A673 (cell line): Measurements from ENCODE around the gene COLEC12.

Experiments
- EZH2 ChIP-seq: fragments of 200-600 bp; sonication (generic); IDR thresholded peaks from 2 replicates; pipeline ENCODE4 v1.6.1; 2017; ENCODE audit warnings: borderline replicate concordance, low read depth, mild to moderate bottlenecking, mixed read lengths, antibody characterized with exemption, low read length; ENCODE audit not compliant: poor library complexity, severe bottlenecking
- TF ChIP-seq, protein P1 (sequence below): fragments of 300-800, 200-600 bp; sonication (generic); conservative IDR thresholded peaks from 2 replicates; pipeline ENCODE4 v1.5.1; 2017; ENCODE audit warnings: low read depth, mild to moderate bottlenecking, antibody characterized with exemption, low read length, moderate library complexity, mixed read lengths

DNA sequence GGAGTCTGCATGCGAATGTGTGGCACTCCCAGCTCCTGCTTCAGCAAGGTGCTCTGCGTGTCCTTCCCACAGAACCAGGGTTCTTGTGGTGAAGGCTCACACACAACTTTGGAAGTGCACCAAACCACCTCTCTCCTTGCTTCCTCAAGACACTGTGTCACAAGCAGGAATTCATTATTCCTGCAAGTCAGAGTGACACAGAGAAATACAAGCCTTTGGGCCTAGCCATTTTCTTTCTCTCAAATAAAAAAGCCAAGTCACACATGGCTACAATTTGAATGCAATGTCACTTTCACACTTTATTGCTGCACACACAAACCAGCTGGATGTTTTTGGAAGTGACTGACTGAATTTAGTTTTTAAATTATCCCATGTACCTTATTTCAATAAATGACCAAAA, 202.6 kb downstream of the COLEC12 start:
- no peak for TF ChIP-seq EZH2
- TF ChIP-seq, protein P1, sequence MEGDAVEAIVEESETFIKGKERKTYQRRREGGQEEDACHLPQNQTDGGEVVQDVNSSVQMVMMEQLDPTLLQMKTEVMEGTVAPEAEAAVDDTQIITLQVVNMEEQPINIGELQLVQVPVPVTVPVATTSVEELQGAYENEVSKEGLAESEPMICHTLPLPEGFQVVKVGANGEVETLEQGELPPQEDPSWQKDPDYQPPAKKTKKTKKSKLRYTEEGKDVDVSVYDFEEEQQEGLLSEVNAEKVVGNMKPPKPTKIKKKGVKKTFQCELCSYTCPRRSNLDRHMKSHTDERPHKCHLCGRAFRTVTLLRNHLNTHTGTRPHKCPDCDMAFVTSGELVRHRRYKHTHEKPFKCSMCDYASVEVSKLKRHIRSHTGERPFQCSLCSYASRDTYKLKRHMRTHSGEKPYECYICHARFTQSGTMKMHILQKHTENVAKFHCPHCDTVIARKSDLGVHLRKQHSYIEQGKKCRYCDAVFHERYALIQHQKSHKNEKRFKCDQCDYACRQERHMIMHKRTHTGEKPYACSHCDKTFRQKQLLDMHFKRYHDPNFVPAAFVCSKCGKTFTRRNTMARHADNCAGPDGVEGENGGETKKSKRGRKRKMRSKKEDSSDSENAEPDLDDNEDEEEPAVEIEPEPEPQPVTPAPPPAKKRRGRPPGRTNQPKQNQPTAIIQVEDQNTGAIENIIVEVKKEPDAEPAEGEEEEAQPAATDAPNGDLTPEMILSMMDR = no peak
